Measurements from ENCODE around the gene GSTM3.
"Not testable (repeated sequence)": the region's sequence is repeated elsewhere in the genome, so short reads cannot be mapped to it uniquely, and the experiment has no call there.

Gene GSTM3

DNA sequence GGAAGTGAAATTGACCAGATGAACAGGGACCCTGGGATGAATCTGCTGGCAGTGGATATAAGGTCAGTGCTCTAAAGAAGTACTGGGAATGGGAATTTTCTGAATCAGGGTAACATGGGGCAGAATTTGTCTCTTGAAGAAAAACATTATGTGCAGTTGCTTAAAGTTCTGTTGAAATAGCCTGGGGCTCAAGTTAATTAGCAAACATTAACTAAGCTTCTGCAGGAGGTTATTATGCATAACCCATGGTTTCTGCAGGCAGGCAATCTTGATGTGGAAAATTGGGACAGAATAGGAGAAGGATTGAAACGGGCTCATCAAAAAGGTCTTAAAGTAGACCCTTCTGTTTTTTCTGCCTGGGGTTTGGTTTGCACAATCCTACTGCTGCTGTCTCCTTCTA, 14.8 kb downstream of the GSTM3 start:
- no peak for DNase-seq

DNA sequence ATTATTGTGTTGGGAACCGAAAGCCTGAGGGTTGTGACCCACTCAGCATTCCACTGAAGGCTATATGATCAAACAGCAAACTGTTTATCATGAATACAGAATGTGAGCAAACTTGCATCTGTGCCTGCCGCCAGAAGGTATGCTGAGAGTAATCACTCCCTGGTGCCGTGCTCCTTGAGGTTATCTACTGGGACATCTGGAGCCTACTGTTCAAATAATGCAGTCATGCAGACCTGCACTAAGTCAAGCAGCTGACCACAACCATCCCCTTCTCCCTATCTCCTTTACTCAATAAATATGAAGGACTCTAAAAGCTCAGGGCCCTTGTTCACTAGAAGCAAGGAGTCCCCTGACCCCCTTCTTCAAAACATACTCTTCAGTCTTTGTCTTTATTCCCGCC, 15.3 kb downstream of the GSTM3 start:
- DNase-seq: no peak

GRCh38 chr1:109724933-109725332, 15.9 kb downstream of the GSTM3 start:
- no peak for DNase-seq

GRCh38 chr1:109722908-109723691, 17.7 kb downstream of the GSTM3 start:
- DNase-seq: no peak

DNA sequence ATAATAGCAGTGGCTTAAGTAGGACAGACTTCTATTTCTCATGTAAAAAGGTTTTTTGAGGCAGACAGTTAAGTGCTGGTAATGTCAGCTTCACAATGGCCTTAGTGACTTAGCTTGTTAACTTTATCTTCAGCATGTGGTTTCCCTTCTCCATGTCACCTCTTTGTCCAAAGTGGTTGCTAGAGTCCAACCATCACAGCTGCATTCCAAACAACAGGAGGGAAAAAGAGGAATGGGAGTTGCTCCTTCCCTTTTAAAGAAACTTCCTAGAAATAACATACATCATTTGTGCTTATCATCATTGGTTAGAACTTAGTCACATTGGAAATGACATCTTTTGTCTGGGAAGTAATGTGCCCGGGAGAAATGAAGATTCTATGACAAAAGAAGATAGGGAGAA, 18.9 kb downstream of the GSTM3 start:
- DNase-seq: no peak

DNA sequence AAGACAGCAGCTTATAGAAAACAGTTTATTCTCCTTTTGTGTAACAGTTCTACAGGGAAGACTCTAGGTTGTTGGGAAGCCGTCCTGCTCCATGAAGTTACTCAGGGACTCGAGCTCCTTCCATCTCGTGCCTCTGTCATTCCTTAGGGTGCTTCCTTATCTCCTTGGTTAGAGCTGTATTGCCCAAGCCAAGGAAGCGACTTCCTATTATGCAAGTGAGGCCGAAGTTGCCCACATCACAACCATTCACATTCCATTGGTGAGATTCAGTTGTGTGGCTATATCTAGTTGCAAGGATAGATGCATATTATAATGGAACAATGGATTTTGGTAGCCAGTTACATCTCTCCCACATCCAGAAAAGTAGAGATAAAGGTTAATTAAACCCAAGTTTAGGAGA, 19.8 kb downstream of the GSTM3 start:
- DNase-seq: no peak

- no peak for DNase-seq
Measured at GRCh38 chr1:109719337-109719837, 21.5 kb downstream of the GSTM3 start.

GRCh38 chr1:109718495-109718894, 22.3 kb downstream of the GSTM3 start:
- no peak for DNase-seq

GRCh38 chr1:109717729-109718128, 23.1 kb downstream of the GSTM3 start:
- DNase-seq: no peak

GRCh38 chr1:109716570-109717090, 24.2 kb downstream of the GSTM3 start:
- no peak for DNase-seq

- DNase-seq: no peak
Measured at GRCh38 chr1:109716121-109716520, 24.7 kb downstream of the GSTM3 start.

DNA sequence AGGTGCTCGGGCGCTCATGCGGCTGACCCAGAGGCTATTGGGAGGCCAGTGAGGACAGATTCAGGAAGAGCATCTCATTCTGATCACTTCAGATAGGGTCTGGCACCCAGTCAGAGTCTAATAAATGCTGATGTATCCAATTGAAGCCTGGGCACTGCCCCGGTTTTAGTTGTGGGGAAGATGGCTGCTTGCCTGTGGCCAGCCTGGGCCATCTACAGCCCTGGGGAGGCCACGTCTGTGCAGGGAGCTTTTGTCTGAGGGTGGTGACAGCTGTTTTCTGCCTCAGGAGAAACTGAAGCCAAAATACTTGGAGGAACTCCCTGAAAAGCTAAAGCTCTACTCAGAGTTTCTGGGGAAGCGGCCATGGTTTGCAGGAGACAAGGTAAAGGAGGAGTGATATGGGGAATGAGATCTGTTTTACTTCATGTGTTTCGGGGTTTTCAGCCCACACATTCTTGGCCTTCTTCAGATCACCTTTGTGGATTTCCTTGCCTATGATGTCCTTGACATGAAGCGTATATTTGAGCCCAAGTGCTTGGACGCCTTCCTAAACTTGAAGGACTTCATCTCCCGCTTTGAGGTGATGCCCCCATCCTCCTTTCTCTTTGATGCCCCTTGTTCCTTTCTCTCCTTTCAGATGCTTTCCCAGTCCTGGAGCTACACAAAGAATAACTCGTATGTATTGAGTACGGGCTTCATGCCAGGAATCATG, 26.0 kb downstream of the GSTM3 start:
- DNase-seq: no peak

DNA sequence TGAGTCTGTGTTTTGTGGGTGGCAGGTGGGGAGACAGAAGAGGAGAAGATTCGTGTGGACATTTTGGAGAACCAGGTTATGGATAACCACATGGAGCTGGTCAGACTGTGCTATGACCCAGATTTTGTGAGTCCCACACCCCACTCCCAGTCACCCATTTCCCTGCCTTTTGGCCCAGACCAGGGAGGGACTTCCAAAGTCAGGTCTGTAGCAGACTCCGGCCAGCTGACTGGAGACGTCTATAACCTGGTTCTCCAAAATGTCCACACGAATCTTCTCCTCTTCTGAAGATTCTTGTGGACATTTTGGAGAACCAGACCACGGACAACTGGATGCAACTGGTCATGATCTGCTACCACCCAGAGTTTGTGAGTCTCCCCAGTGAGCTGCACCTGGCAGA, 27.2 kb downstream of the GSTM3 start:
- no peak for DNase-seq

GRCh38 chr1:109712321-109712864, 28.4 kb downstream of the GSTM3 start:
- DNase-seq: no peak

GRCh38 chr1:109711593-109712320, 29.1 kb downstream of the GSTM3 start, which contains the start of gene GSTM5:
GSTM5 (plus strand) TSS chr1:109712251; CDS start chr1:109712313, 62 bp downstream.
- DNase-seq: not testable (repeated sequence)

DNA sequence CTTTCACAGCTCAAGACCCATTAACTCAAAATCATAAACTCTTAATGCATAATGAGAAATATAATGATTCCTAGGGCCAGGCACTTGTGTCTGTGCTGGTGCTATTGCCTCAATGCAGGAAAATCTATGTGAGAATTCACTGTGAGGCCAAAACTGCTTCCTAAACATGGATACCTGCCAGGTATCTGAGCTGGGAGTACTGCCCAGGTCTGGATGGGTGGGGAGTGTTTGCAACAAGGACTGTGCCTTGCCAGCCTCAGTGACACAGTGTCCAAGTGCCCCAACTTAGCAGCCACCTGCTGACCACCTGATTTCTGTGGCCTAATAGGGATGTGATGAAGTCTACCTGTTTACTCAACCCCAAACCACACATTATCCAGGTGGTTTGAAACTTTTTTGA, 31.0 kb downstream of the GSTM3 start:
- not testable (repeated sequence) for DNase-seq

DNA sequence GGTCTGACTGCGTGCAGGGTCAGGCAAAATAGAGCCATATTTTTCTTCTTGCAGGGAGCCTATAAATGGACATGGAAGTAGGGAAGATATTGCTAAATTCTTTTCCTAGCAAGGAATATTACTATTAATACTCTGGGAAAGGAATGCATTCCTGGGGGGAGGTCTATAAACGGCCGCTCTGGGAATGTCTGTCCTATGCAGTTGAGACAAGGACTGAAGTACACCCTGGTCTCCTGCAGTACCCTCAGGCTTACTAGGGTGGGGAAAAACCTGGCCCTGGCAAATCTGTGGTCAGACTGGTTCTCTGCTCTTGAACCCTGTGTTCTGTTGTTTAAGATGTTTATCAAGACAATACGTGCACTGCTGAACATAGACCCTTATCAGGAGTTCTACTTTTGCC, 31.9 kb downstream of the GSTM3 start:
- not testable (repeated sequence) for DNase-seq

- DNase-seq: no peak
Measured at GRCh38 chr1:109705411-109705810, 35.4 kb downstream of the GSTM3 start.

- no peak for DNase-seq
Measured at GRCh38 chr1:109704173-109704572, 36.7 kb downstream of the GSTM3 start.

GRCh38 chr1:109702940-109703339, 37.9 kb downstream of the GSTM3 start:
- not testable (repeated sequence) for DNase-seq

DNA sequence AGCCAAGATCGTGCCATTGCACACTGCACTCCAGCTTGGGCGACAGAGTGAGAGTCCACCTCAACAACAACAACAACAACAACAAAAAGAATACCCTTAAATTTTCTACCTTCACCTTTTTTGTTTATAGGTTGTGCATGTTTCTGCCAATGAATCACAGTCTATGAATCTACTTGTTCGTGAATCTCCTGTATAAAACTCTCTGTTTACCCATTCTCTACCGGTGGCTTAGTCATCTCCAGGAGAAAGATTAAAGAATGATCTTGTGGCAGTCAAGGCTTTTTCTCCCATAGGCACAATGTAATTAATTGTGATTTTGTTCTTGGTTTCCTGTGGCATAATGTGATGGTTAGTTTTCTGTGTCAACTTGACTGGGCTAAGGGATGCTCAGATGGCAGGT, 43.0 kb downstream of the GSTM3 start:
- not testable (repeated sequence) for DNase-seq

GRCh38 chr1:109697066-109697465, 43.8 kb downstream of the GSTM3 start:
- DNase-seq: no peak

DNA sequence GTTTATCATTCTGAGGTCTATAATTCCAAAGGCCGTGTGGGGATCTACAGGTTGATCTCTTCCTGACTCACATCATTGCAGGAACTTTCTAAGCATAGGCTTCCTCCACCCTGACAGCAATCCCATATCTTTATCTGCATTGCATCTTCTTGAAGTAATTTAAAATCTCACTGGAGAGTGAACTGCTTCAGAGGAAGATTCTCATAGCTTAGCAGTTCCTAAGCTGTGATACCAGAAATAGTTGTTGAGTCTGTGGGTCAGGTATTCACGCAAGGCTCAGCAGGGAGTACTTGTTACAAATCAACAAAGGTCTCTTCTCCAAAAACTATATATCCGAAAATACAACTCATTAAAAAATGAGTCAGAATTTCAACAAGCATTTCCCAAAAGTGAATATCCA, 45.7 kb downstream of the GSTM3 start:
- DNase-seq: not testable (repeated sequence)
